ENCODE data around the gene URB1.

URB1 gene

GRCh38 chr21:32382108-32382644 lies 10.6 kb downstream of the URB1 start:
- Histone ChIP-seq H3K4me2 (ENCODE audit: low read depth, low read length, poor library complexity, severe bottlenecking) (no peak overlapping the region), H3K9ac (ENCODE audit: low read length) (no peak overlapping the region), H3K9me2 (replicated peaks; ENCODE audit: insufficient read depth, low read length) (no peaks in the 10 kb centered on the region), H3K79me2 (ENCODE audit: insufficient read depth, low read length) (peaks cover 21% of the 10 kb centered on the region), H3K27ac (ENCODE audit: low read depth, low read length) (no peak overlapping the region), H3K36me3 (ENCODE audit: low read length) (peaks cover 11% of the 10 kb centered on the region; the same call in 1 of the 2 replicates), H3K4me3 (ENCODE audit: insufficient read depth, low read length, poor library complexity, severe bottlenecking) (no peak overlapping the region), H3K9me3 (ENCODE audit: insufficient read depth, low read length) (no peaks in the 10 kb centered on the region), H3K27me3 (ENCODE audit: low read length) (no peaks in the 10 kb centered on the region), H2AFZ (ENCODE audit: low read depth, low read length, severe bottlenecking) (no peak overlapping the region), H3F3A (ENCODE audit: insufficient read depth) (no peaks in the 10 kb centered on the region), H4K20me1 (ENCODE audit: low read depth, low read length) (0 out of 2 replicates have a peak, but pooled peaks cover 4% of the 10 kb centered on the region)
- TF ChIP-seq EZH2phosphoT487 (conservative IDR thresholded peaks at IDR 0.05; ENCODE audit: low read length): no peak
- no peak for TF ChIP-seq CTCF (IDR thresholded peaks at IDR 0.05; ENCODE audit: insufficient read depth, low read length, poor library complexity, severe bottlenecking)

GRCh38 chr21:32381571-32381970 lies 11.2 kb downstream of the URB1 start:
- Histone ChIP-seq H3K36me3 (ENCODE audit: low read length) (peaks cover 11% of the 10 kb centered on the region; the same call in 1 of the 2 replicates), H3K79me2 (ENCODE audit: insufficient read depth, low read length) (peaks cover 15% of the 10 kb centered on the region), H3K4me2 (ENCODE audit: low read depth, low read length, poor library complexity, severe bottlenecking) (no peak overlapping the region), H3K9me3 (ENCODE audit: insufficient read depth, low read length) (no peaks in the 10 kb centered on the region), H4K20me1 (ENCODE audit: low read depth, low read length) (no peaks in the 10 kb centered on the region), H3F3A (ENCODE audit: insufficient read depth) (no peaks in the 10 kb centered on the region), H3K9me2 (replicated peaks; ENCODE audit: insufficient read depth, low read length) (no peaks in the 10 kb centered on the region), H3K27ac (ENCODE audit: low read depth, low read length) (no peak overlapping the region), H3K4me3 (ENCODE audit: insufficient read depth, low read length, poor library complexity, severe bottlenecking) (no peak overlapping the region), H2AFZ (ENCODE audit: low read depth, low read length, severe bottlenecking) (no peak overlapping the region), H3K27me3 (ENCODE audit: low read length) (no peaks in the 10 kb centered on the region), H3K9ac (ENCODE audit: low read length) (no peak overlapping the region)
- no peak for TF ChIP-seq CTCF (IDR thresholded peaks at IDR 0.05; ENCODE audit: insufficient read depth, low read length, poor library complexity, severe bottlenecking)
- no peak for TF ChIP-seq EZH2phosphoT487 (conservative IDR thresholded peaks at IDR 0.05; ENCODE audit: low read length)

GRCh38 chr21:32380940-32381339 lies 11.9 kb downstream of the URB1 start:
- no peak overlapping the region for H2AFZ ChIP-seq (ENCODE audit: low read depth, low read length, severe bottlenecking)
- H3K79me2 ChIP-seq (ENCODE audit: insufficient read depth, low read length): peaks cover 9% of the 10 kb centered on the region; the same call in 1 of the 2 replicates
- H3K4me3 ChIP-seq (ENCODE audit: insufficient read depth, low read length, poor library complexity, severe bottlenecking): no peak overlapping the region
- H3F3A ChIP-seq (ENCODE audit: insufficient read depth): no peaks in the 10 kb centered on the region
- peaks cover 11% of the 10 kb centered on the region; the same call in 1 of the 2 replicates for H3K36me3 ChIP-seq (ENCODE audit: low read length)
- TF ChIP-seq EZH2phosphoT487 (conservative IDR thresholded peaks at IDR 0.05; ENCODE audit: low read length): no peak
- TF ChIP-seq CTCF (IDR thresholded peaks at IDR 0.05; ENCODE audit: insufficient read depth, low read length, poor library complexity, severe bottlenecking): no peak
- no peak overlapping the region for H3K27ac ChIP-seq (ENCODE audit: low read depth, low read length)
- H3K4me2 ChIP-seq (ENCODE audit: low read depth, low read length, poor library complexity, severe bottlenecking): no peak overlapping the region
- H3K9me3 ChIP-seq (ENCODE audit: insufficient read depth, low read length): no peaks in the 10 kb centered on the region
- H4K20me1 ChIP-seq (ENCODE audit: low read depth, low read length): no peaks in the 10 kb centered on the region
- H3K27me3 ChIP-seq (ENCODE audit: low read length): no peaks in the 10 kb centered on the region
- no peaks in the 10 kb centered on the region for H3K9me2 ChIP-seq (replicated peaks; ENCODE audit: insufficient read depth, low read length)
- H3K9ac ChIP-seq (ENCODE audit: low read length): no peak overlapping the region
